ENCODE results near the gene ARHGAP18. TPM values are rescaled to one million over a fixed set of nuclear protein-coding genes. Genes with fewer than 3 reads are reported as not detected.
A peak's percentile ranks its signal among the peaks of the same experiment; 100 is the strongest.

ARHGAP18 gene
- total and polyA plus RNA-seq, 2 of the 13 experiments (the other 11 are each of a cell fraction or from before 2014, with no cell fraction given), result 58.2 to 115 TPM

DNA sequence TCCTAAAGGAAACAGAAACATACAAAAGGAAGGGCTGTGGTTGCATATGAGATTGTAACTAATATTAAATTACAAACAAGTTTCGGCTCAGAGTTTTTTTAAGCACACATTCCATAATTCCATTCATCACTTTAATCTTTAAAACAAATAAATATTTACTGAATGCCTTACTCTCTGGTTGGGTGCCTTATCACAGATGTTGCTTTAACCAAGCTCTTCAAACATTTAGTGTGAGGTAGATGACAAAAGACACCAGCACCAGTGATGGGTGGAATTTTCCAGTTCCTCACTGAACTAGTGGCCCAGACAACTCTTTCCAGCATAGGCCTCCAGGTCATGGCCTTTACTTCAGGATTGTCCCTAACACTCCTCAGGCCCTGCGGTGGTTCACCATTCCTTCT is 58.7 kb downstream of the ARHGAP18 start (continued):
- TF ChIP-seq, protein P1, sequence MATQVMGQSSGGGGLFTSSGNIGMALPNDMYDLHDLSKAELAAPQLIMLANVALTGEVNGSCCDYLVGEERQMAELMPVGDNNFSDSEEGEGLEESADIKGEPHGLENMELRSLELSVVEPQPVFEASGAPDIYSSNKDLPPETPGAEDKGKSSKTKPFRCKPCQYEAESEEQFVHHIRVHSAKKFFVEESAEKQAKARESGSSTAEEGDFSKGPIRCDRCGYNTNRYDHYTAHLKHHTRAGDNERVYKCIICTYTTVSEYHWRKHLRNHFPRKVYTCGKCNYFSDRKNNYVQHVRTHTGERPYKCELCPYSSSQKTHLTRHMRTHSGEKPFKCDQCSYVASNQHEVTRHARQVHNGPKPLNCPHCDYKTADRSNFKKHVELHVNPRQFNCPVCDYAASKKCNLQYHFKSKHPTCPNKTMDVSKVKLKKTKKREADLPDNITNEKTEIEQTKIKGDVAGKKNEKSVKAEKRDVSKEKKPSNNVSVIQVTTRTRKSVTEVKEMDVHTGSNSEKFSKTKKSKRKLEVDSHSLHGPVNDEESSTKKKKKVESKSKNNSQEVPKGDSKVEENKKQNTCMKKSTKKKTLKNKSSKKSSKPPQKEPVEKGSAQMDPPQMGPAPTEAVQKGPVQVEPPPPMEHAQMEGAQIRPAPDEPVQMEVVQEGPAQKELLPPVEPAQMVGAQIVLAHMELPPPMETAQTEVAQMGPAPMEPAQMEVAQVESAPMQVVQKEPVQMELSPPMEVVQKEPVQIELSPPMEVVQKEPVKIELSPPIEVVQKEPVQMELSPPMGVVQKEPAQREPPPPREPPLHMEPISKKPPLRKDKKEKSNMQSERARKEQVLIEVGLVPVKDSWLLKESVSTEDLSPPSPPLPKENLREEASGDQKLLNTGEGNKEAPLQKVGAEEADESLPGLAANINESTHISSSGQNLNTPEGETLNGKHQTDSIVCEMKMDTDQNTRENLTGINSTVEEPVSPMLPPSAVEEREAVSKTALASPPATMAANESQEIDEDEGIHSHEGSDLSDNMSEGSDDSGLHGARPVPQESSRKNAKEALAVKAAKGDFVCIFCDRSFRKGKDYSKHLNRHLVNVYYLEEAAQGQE (IDR thresholded peaks at IDR 0.05; ENCODE audit: borderline replicate concordance in 1 of 2, low read depth in 1 of 2, low read length in 2 of 2), result no peak
- TF ChIP-seq ZNF567 (CRISPR knock-in tag; IDR thresholded peaks at IDR 0.05; ENCODE audit: borderline replicate concordance) (no peak), ZNF350 (CRISPR knock-in tag; IDR thresholded peaks at IDR 0.05; ENCODE audit: borderline replicate concordance, low read depth) (no peak), ZNF615 (CRISPR knock-in tag; IDR thresholded peaks at IDR 0.05; ENCODE audit: borderline replicate concordance) (no peak), AGO1 (IDR thresholded peaks at IDR 0.05; ENCODE audit: low read depth, low read length, poor library complexity, severe bottlenecking) (no peak), ZNF7 (CRISPR knock-in tag; IDR thresholded peaks at IDR 0.05) (no peak), CHCHD3 (CRISPR knock-in tag; IDR thresholded peaks at IDR 0.05) (no peak), ZNF235 (CRISPR knock-in tag; IDR thresholded peaks at IDR 0.05; ENCODE audit: borderline replicate concordance) (no peak), ZBTB7A (CRISPR knock-in tag; IDR thresholded peaks at IDR 0.05) (no peak), XBP1 (CRISPR knock-in tag; IDR thresholded peaks at IDR 0.05) (no peak), ZNF230 (CRISPR knock-in tag; IDR thresholded peaks at IDR 0.05) (no peak)
- TF ChIP-seq, protein P2, sequence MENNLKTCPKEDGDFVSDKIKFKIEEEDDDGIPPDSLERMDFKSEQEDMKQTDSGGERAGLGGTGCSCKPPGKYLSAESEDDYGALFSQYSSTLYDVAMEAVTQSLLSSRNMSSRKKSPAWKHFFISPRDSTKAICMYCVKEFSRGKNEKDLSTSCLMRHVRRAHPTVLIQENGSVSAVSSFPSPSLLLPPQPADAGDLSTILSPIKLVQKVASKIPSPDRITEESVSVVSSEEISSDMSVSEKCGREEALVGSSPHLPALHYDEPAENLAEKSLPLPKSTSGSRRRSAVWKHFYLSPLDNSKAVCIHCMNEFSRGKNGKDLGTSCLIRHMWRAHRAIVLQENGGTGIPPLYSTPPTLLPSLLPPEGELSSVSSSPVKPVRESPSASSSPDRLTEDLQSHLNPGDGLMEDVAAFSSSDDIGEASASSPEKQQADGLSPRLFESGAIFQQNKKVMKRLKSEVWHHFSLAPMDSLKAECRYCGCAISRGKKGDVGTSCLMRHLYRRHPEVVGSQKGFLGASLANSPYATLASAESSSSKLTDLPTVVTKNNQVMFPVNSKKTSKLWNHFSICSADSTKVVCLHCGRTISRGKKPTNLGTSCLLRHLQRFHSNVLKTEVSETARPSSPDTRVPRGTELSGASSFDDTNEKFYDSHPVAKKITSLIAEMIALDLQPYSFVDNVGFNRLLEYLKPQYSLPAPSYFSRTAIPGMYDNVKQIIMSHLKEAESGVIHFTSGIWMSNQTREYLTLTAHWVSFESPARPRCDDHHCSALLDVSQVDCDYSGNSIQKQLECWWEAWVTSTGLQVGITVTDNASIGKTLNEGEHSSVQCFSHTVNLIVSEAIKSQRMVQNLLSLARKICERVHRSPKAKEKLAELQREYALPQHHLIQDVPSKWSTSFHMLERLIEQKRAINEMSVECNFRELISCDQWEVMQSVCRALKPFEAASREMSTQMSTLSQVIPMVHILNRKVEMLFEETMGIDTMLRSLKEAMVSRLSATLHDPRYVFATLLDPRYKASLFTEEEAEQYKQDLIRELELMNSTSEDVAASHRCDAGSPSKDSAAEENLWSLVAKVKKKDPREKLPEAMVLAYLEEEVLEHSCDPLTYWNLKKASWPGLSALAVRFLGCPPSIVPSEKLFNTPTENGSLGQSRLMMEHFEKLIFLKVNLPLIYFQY (CRISPR knock-in tag; IDR thresholded peaks at IDR 0.05; ENCODE audit: borderline replicate concordance), result 0 out of 2 replicates have a peak, but pooled peaks have one; percentile 34
- TF ChIP-seq, protein P3, sequence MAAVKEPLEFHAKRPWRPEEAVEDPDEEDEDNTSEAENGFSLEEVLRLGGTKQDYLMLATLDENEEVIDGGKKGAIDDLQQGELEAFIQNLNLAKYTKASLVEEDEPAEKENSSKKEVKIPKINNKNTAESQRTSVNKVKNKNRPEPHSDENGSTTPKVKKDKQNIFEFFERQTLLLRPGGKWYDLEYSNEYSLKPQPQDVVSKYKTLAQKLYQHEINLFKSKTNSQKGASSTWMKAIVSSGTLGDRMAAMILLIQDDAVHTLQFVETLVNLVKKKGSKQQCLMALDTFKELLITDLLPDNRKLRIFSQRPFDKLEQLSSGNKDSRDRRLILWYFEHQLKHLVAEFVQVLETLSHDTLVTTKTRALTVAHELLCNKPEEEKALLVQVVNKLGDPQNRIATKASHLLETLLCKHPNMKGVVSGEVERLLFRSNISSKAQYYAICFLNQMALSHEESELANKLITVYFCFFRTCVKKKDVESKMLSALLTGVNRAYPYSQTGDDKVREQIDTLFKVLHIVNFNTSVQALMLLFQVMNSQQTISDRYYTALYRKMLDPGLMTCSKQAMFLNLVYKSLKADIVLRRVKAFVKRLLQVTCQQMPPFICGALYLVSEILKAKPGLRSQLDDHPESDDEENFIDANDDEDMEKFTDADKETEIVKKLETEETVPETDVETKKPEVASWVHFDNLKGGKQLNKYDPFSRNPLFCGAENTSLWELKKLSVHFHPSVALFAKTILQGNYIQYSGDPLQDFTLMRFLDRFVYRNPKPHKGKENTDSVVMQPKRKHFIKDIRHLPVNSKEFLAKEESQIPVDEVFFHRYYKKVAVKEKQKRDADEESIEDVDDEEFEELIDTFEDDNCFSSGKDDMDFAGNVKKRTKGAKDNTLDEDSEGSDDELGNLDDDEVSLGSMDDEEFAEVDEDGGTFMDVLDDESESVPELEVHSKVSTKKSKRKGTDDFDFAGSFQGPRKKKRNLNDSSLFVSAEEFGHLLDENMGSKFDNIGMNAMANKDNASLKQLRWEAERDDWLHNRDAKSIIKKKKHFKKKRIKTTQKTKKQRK (IDR thresholded peaks at IDR 0.05; ENCODE audit: low read length), result no peak
- TF ChIP-seq, protein P4, sequence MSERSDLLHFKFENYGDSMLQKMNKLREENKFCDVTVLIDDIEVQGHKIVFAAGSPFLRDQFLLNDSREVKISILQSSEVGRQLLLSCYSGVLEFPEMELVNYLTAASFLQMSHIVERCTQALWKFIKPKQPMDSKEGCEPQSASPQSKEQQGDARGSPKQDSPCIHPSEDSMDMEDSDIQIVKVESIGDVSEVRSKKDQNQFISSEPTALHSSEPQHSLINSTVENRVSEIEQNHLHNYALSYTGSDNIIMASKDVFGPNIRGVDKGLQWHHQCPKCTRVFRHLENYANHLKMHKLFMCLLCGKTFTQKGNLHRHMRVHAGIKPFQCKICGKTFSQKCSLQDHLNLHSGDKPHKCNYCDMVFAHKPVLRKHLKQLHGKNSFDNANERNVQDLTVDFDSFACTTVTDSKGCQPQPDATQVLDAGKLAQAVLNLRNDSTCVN (CRISPR knock-in tag; IDR thresholded peaks at IDR 0.05; ENCODE audit: borderline replicate concordance), result 0 out of 2 replicates have a peak, but pooled peaks have one; percentile 55
- TF ChIP-seq, protein P5, sequence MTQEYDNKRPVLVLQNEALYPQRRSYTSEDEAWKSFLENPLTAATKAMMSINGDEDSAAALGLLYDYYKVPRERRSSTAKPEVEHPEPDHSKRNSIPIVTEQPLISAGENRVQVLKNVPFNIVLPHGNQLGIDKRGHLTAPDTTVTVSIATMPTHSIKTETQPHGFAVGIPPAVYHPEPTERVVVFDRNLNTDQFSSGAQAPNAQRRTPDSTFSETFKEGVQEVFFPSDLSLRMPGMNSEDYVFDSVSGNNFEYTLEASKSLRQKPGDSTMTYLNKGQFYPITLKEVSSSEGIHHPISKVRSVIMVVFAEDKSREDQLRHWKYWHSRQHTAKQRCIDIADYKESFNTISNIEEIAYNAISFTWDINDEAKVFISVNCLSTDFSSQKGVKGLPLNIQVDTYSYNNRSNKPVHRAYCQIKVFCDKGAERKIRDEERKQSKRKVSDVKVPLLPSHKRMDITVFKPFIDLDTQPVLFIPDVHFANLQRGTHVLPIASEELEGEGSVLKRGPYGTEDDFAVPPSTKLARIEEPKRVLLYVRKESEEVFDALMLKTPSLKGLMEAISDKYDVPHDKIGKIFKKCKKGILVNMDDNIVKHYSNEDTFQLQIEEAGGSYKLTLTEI (CRISPR knock-in tag; conservative IDR thresholded peaks at IDR 0.05), result no peak
